ENCODE results near the gene SYT2. TPM values are rescaled to one million over a fixed set of nuclear protein-coding genes. Genes with fewer than 3 reads are reported as not detected.

Gene SYT2
- total and polyA plus RNA-seq, 12 donors: under 0.01 to 0.07 (median 0.02) TPM; not detected in 9

GRCh38 chr1:202592146-202592545, 118.1 kb downstream of the SYT2 start:
- H3K36me3 ChIP-seq: peaks cover 0 to 9% (median 0%) of the 10 kb centered on the region in 9 donors
- no peaks in the 10 kb centered on the region for H3K9me3 ChIP-seq
- TF ChIP-seq CTCF (IDR thresholded peaks at IDR 0.05): no peak
- H3K27ac ChIP-seq: peak overlapping the region in 6 of 10 donors; percentile 60 to 96 (median 90)
- peaks cover 25 to 73% (median 61%) of the 10 kb centered on the region in 9 donors for H3K4me1 ChIP-seq
- ATAC-seq: no peak
- WGBS, 2 donors: 66 to 70% methylated on average over 7 of the region's 7 CpGs
- no peak overlapping the region for H3K4me3 ChIP-seq
- peaks cover 0 to 55% (median 0%) of the 10 kb centered on the region in 7 donors for H3K27me3 ChIP-seq
- DNase-seq: no peak
- intact Hi-C loops (cut with DNase I): loop anchor here in 7 of 10 donors (10.0 kb wide), 2 partner anchors 87 to 97 kb away; no protein-coding TSS in a partner anchor

- no peak for DNase-seq
- Histone ChIP-seq H3K4me3 (no peak overlapping the region), H3K9me3 (no peaks in the 10 kb centered on the region), H3K27me3 (peaks cover 0 to 56% (median 0%) of the 10 kb centered on the region in 7 donors), H3K27ac (peak overlapping the region in 7 of 10 donors; percentile 89 to 96 (median 91)), H3K4me1 (peaks cover 28 to 79% (median 67%) of the 10 kb centered on the region in 9 donors), H3K36me3 (peaks cover 0 to 4% (median 0%) of the 10 kb centered on the region in 9 donors)
- WGBS, 2 donors: 92 to 95% methylated on average over 7 of the region's 7 CpGs
- no peak for TF ChIP-seq CTCF (IDR thresholded peaks at IDR 0.05)
- peak in 1 of 8 donors; percentile 6 for ATAC-seq
- intact Hi-C loops (cut with DNase I): loop anchor here in 7 of 10 donors (10.0 kb wide), 2 partner anchors 87 to 97 kb away; no protein-coding TSS in a partner anchor
These were observed 118.7 kb downstream of the SYT2 start for GRCh38 chr1:202591515-202591914.

- peaks cover 0 to 60% (median 0%) of the 10 kb centered on the region in 7 donors for H3K27me3 ChIP-seq
- no peaks in the 10 kb centered on the region for H3K9me3 ChIP-seq
- WGBS, 2 donors: 85 to 86% methylated on average over 5 of the region's 5 CpGs
- peak in 1 of 8 donors; percentile 11 for ATAC-seq
- no peak for DNase-seq
- peaks cover 34 to 85% (median 73%) of the 10 kb centered on the region in 9 donors for H3K4me1 ChIP-seq
- peak overlapping the region in 8 of 10 donors; percentile 78 to 96 (median 91) for H3K27ac ChIP-seq
- TF ChIP-seq CTCF (IDR thresholded peaks at IDR 0.05): no peak
- H3K4me3 ChIP-seq: no peak overlapping the region
- H3K36me3 ChIP-seq: peaks cover 0 to 4% (median 0%) of the 10 kb centered on the region in 9 donors
- intact Hi-C loops (cut with DNase I): loop anchor here in 7 of 10 donors (10.0 kb wide), 2 partner anchors 86 to 96 kb away; no protein-coding TSS in a partner anchor
These were observed 119.3 kb downstream of the SYT2 start for GRCh38 chr1:202590975-202591411.

- TF ChIP-seq CTCF (IDR thresholded peaks at IDR 0.05): no peak
- Histone ChIP-seq H3K36me3 (peaks cover 0 to under 1% (median 0%) of the 10 kb centered on the region in 9 donors), H3K9me3 (no peaks in the 10 kb centered on the region), H3K4me1 (peaks cover 34 to 93% (median 78%) of the 10 kb centered on the region in 9 donors), H3K27ac (peak overlapping the region; percentile 78 to 96 (median 90)), H3K4me3 (no peak overlapping the region), H3K27me3 (peaks cover 0 to 65% (median 0%) of the 10 kb centered on the region in 7 donors)
- intact Hi-C loops (cut with DNase I): loop anchor here in 7 of 10 donors (10.0 kb wide), 2 partner anchors 85 to 95 kb away; no protein-coding TSS in a partner anchor
- 89 to 90% methylated on average over 4 of the region's 4 CpGs for WGBS, 2 donors
- ATAC-seq: peak in 1 of 8 donors; percentile 10
- DNase-seq: no peak
These were observed 120.1 kb downstream of the SYT2 start for GRCh38 chr1:202590126-202590525.
